Erythroblast (primary cell): ENCODE results near the gene SNCB.

ENCODE experiments used
- GATA1 ChIP-seq: IDR thresholded peaks from 2 replicates; pipeline ENCODE4 v1.6.1; 2011; ENCODE audit warnings: low read depth, mild to moderate bottlenecking, control low read depth, low read length, moderate library complexity
- POLR2A ChIP-seq: IDR thresholded peaks from 2 replicates; pipeline ENCODE4 v1.6.1; 2011; ENCODE audit warnings: mild to moderate bottlenecking, low read length

DNA sequence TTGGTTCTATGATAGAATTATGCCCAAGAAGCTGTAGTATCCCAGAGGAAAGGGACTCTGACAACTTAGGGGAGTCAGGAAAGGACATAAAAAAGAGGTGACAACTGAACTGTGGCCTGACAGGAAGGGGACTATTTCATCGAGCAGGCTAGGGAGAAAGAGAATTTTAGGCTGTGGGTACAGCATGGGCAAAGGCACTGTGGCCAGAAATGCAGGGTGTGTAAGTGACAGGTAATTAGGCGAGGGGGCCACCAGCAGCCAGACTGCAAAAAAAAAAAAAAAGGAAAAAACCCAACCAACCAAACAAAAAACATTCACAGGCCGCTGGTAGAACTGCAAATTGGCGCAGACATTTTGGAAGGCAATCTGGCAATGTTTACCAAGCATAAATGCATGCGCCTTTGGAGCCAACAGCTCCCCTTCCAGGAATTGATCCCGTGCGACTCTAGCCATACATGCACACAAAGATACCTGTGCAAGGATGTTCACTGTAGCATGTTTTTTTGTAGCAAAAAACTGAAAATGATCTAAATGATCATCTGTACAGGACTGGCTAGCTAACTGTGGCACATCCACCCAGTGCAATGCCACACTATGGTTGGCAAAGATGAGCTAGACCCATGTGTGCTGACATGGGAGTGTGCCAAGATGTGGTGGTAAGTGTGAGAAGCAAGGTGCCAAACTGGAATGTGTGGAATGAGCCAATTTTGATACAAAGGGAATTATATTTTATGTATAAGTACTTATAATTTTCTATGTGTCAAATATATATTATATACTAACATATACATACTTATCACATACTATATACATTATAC is 1.3 kb upstream of the SNCB start:
- no peak for TF ChIP-seq POLR2A
- TF ChIP-seq GATA1, result no peak
